NCI-H2107 treated with DMSO at 0.1 percent for 48 hours (cell line): ENCODE results near the gene SPINT2.
"Not testable (repeated sequence)": the region's sequence is repeated elsewhere in the genome, so short reads cannot be mapped to it uniquely, and the experiment has no call there.

Experiments used
- DNase-seq: peaks from one replicate; lab custom pipeline; 2025; ENCODE audit not compliant: unreplicated experiment; lab: John Stamatoyannopoulos, UW

SPINT2 gene

GRCh38 chr19:38264486-38265212 lies at the start of gene SPINT2:
SPINT2 (plus strand) TSS chr19:38264573; CDS start chr19:38264893, 320 bp downstream.
- no peak for DNase-seq

- no peak for DNase-seq
These were observed 47.4 kb upstream of the SPINT2 start for GRCh38 chr19:38216785-38217641.

GRCh38 chr19:38218204-38218603 lies 46.2 kb upstream of the SPINT2 start:
- no peak for DNase-seq

GRCh38 chr19:38219221-38219620 lies 45.2 kb upstream of the SPINT2 start:
- no peak for DNase-seq

GRCh38 chr19:38221421-38221820 lies 43.0 kb upstream of the SPINT2 start:
- DNase-seq: no peak

GRCh38 chr19:38221919-38222830 lies 42.2 kb upstream of the SPINT2 start:
- no peak for DNase-seq

GRCh38 chr19:38223119-38223523 lies 41.3 kb upstream of the SPINT2 start:
- no peak for DNase-seq

- DNase-seq: no peak
These were observed 40.8 kb upstream of the SPINT2 start for GRCh38 chr19:38223617-38224013.

- no peak for DNase-seq
These were observed 40.1 kb upstream of the SPINT2 start, which contains the start of gene DPF1 for GRCh38 chr19:38224014-38224862. DPF1 (minus strand) TSS chr19:38224222; CDS start chr19:38224142, 80 bp downstream.

GRCh38 chr19:38224863-38225218 lies 39.5 kb upstream of the SPINT2 start:
- not testable (repeated sequence) for DNase-seq

GRCh38 chr19:38227287-38228004 lies 36.9 kb upstream of the SPINT2 start:
- no peak for DNase-seq

- DNase-seq: no peak
These were observed 36.4 kb upstream of the SPINT2 start for GRCh38 chr19:38228005-38228377.

- no peak for DNase-seq
These were observed 35.6 kb upstream of the SPINT2 start for GRCh38 chr19:38228491-38229439.

- DNase-seq: peak; percentile 35
These were observed 34.7 kb upstream of the SPINT2 start for GRCh38 chr19:38229585-38230073.

- DNase-seq: not testable (repeated sequence)
These were observed 33.8 kb upstream of the SPINT2 start for GRCh38 chr19:38230506-38231133.

- DNase-seq: no peak
These were observed 32.5 kb upstream of the SPINT2 start for GRCh38 chr19:38231918-38232317.

- peak; percentile 16 for DNase-seq
These were observed 30.6 kb upstream of the SPINT2 start for GRCh38 chr19:38233740-38234251.

- DNase-seq: no peak
These were observed 29.8 kb upstream of the SPINT2 start for GRCh38 chr19:38234615-38235014.
